Caco-2 (cell line): ENCODE data around the gene PRKAG2. TPM values are rescaled to one million over a fixed set of nuclear protein-coding genes. Genes with fewer than 3 reads are reported as not detected.
A peak's percentile ranks its signal among the peaks of the same experiment; 100 is the strongest.
"Not testable (repeated sequence)": the region's sequence is repeated elsewhere in the genome, so short reads cannot be mapped to it uniquely, and the experiment has no call there.

Source experiments
- BruUV-seq: library from RNA; stranded (reverse); fragments of 400-500 nt; replicated peaks from 2 replicates; lab custom pipeline; 2021; lab: Mats Ljungman, UMichigan
- CTCF ChIA-PET: fragments of 300-600 bp; sonication (Branson Sonifier 250); formaldehyde crosslinking; loops from one replicate; lab custom pipeline; 2022; ENCODE audit warnings: antibody characterized with exemption; lab: Charles Lee
- POLR2A ChIA-PET: fragments of 300-600 bp; sonication (Branson Sonifier 250); formaldehyde crosslinking; loops from one replicate; lab custom pipeline; 2022; ENCODE audit warnings: antibody characterized with exemption; lab: Charles Lee
- DNase-seq, 2 experiments: peaks; one replicate each; pipeline versions ENCODE4 v3.0.0 to v3.0.0-alpha.2; 2020 to 2022
- H3K27me3 ChIP-seq: replicated peaks from 2 replicates; pipeline ENCODE4 v1.6.0; 2011; ENCODE audit warnings: low read length; ENCODE audit not compliant: control insufficient read depth, insufficient read depth
- H3K36me3 ChIP-seq: 2 replicates; pipeline ENCODE4 v1.5.1; 2011; ENCODE audit warnings: low read length; ENCODE audit not compliant: control insufficient read depth, insufficient read depth
- H3K4me1 ChIP-seq: fragments of 250-450 bp; sonication (Bioruptor Pico); 2 replicates; pipeline ENCODE4 v1.5.1; 2020; ENCODE audit warnings: mild to moderate bottlenecking
- H3K4me3 ChIP-seq: 2 replicates; pipeline ENCODE4 v1.5.1; 2011; ENCODE audit warnings: low read depth, mild to moderate bottlenecking, control low read depth, low read length
- H3K9me3 ChIP-seq: fragments of 250-450 bp; sonication (Bioruptor Pico); 2 replicates; pipeline ENCODE4 v1.5.1; 2020; ENCODE audit warnings: mild to moderate bottlenecking, moderate library complexity
- H3K27ac Mint-ChIP-seq: one replicate; pipeline ENCODE4 v1.8.0; 2022; ENCODE audit warnings: mixed read lengths; ENCODE audit not compliant: unreplicated experiment
- H3K27me3 Mint-ChIP-seq: one replicate; pipeline ENCODE4 v1.8.0; 2022; ENCODE audit warnings: mixed read lengths; ENCODE audit not compliant: insufficient read depth, unreplicated experiment
- H3K36me3 Mint-ChIP-seq: one replicate; pipeline ENCODE4 v1.8.0; 2022; ENCODE audit warnings: mild to moderate bottlenecking, mixed read lengths; ENCODE audit not compliant: insufficient read depth, unreplicated experiment
- H3K4me1 Mint-ChIP-seq: one replicate; pipeline ENCODE4 v1.8.0; 2022; ENCODE audit warnings: low read depth, mixed read lengths; ENCODE audit not compliant: unreplicated experiment
- H3K4me3 Mint-ChIP-seq: one replicate; pipeline ENCODE4 v1.8.0; 2022; ENCODE audit warnings: mild to moderate bottlenecking, moderate library complexity, mixed read lengths; ENCODE audit not compliant: unreplicated experiment
- H3K9me3 Mint-ChIP-seq: one replicate; pipeline ENCODE4 v1.8.0; 2022; ENCODE audit warnings: mixed read lengths; ENCODE audit not compliant: unreplicated experiment
- intact Hi-C: fragments of 100-400 bp; cut with micrococcal nuclease; formaldehyde crosslinking; loops from one replicate; pipeline ENCODE4 v1.10.0; 2022; ENCODE audit not compliant: unreplicated experiment
- total RNA-seq: library from RNA; stranded (reverse); gene quantifications from 2 replicates; pipeline ENCODE4 v1.2.3, GENCODE V29; 2022
- TF ChIP-seq, protein P1 (sequence below), 2 experiments: fragments of 200-600 bp in 1 of 2; IDR thresholded peaks; 1 replicate in 1 of 2; 2 replicates in 1 of 2; pipeline versions ENCODE4 v1.5.1 to v1.8.0; 2011 to 2022; ENCODE audit warnings: antibody characterized with exemption in 1 of 2, control low read depth in 1 of 2, inconsistent platforms in 1 of 2, low read depth in 1 of 2, low read length in 1 of 2, mild to moderate bottlenecking in 1 of 2, moderate library complexity in 1 of 2; ENCODE audit not compliant: insufficient read depth in 1 of 2, severe bottlenecking in 1 of 2, unreplicated experiment in 1 of 2

PRKAG2 gene
- total RNA-seq, 1 experiment from 2014 or later: 15.9 TPM

DNA sequence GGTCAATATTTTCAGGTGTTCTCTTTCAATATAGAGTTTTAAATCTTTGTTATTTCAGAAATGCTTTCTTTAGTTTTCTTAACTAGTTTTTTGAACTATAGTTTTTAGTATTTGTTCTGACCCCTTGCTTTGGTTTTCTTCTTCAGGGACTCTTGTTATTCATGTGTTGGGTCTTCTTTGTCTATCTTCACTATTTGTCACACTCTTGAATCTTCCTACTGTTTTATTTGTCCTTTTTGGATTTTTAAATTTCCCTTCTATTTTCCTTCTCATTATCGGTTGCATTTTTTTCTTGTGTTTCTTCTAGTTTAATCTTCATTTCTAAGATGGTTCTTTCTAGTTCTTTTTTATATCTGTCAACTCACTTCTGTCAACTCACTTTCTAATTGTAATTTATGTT lies 37.1 kb upstream of the PRKAG2 start:
- Mint-ChIP-seq H3K9me3 (peaks cover 35% of the 10 kb centered on the region), H3K4me3 (no peak overlapping the region), H3K27ac (no peak overlapping the region), H3K27me3 (no peaks in the 10 kb centered on the region), H3K36me3 (no peaks in the 10 kb centered on the region), H3K4me1 (peaks cover 16% of the 10 kb centered on the region)
- TF ChIP-seq, protein P1, sequence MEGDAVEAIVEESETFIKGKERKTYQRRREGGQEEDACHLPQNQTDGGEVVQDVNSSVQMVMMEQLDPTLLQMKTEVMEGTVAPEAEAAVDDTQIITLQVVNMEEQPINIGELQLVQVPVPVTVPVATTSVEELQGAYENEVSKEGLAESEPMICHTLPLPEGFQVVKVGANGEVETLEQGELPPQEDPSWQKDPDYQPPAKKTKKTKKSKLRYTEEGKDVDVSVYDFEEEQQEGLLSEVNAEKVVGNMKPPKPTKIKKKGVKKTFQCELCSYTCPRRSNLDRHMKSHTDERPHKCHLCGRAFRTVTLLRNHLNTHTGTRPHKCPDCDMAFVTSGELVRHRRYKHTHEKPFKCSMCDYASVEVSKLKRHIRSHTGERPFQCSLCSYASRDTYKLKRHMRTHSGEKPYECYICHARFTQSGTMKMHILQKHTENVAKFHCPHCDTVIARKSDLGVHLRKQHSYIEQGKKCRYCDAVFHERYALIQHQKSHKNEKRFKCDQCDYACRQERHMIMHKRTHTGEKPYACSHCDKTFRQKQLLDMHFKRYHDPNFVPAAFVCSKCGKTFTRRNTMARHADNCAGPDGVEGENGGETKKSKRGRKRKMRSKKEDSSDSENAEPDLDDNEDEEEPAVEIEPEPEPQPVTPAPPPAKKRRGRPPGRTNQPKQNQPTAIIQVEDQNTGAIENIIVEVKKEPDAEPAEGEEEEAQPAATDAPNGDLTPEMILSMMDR (IDR thresholded peaks at IDR 0.05; ENCODE audit: insufficient read depth in 1 of 2, low read depth in 1 of 2, low read length in 1 of 2, severe bottlenecking in 1 of 2, unreplicated experiment in 1 of 2): no peak
- no TSS peak for BruUV-seq
- DNase-seq: no peak
- Histone ChIP-seq H3K36me3 (no peaks in the 10 kb centered on the region), H3K4me1 (peaks cover 18% of the 10 kb centered on the region), H3K9me3 (peaks cover 14% of the 10 kb centered on the region; the same call in 1 of the 2 replicates), H3K27me3 (no peaks in the 10 kb centered on the region), H3K4me3 (no peak overlapping the region)
- CTCF ChIA-PET: interaction anchor here (0.5 kb wide), 1 partner anchor 34 kb away, joined by 3 read pairs; no protein-coding TSS in a partner anchor
- intact Hi-C loops: no loop called here
- POLR2A ChIA-PET: no interaction called here

DNA sequence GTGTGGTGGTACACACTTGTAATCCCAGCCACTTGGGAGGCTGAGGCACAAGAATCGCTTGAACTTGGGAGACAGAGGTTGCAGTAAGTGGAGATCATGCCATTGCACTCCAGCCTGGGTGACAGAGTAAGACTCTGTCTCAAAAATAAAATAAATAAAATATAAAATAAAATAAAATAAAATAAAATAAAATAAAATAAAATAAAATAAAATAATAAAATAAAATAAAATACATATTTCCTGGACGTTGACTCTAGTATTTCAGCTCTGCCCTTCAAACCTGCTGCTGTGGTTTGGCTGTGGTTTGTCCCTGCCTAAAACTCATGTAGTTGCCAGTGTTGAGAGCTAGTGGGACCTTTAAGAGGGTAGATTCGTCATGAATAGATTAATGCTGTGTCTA lies 33.7 kb upstream of the PRKAG2 start:
- H3K4me1 ChIP-seq, DNase-seq, intact Hi-C loops, H3K4me3 ChIP-seq, H3K27ac Mint-ChIP-seq, BruUV-seq, H3K27me3 ChIP-seq, H3K36me3 Mint-ChIP-seq, H3K36me3 ChIP-seq, H3K4me1 Mint-ChIP-seq, H3K4me3 Mint-ChIP-seq, H3K27me3 Mint-ChIP-seq, CTCF ChIA-PET: not testable (repeated sequence)
- POLR2A ChIA-PET: interaction anchor here (0.5 kb wide), 1 partner anchor 72 kb away, joined by 3 read pairs; no protein-coding TSS in a partner anchor
- H3K9me3 Mint-ChIP-seq: peaks cover 34% of the 10 kb centered on the region
- H3K9me3 ChIP-seq: peaks cover 14% of the 10 kb centered on the region; the same call in 1 of the 2 replicates

- H3K4me3 Mint-ChIP-seq, BruUV-seq, H3K4me1 Mint-ChIP-seq, H3K27me3 Mint-ChIP-seq, H3K36me3 Mint-ChIP-seq, DNase-seq, H3K4me1 ChIP-seq, H3K27me3 ChIP-seq, H3K27ac Mint-ChIP-seq, H3K9me3 ChIP-seq, CTCF ChIA-PET, H3K9me3 Mint-ChIP-seq, H3K36me3 ChIP-seq, intact Hi-C loops, H3K4me3 ChIP-seq, POLR2A ChIA-PET: not testable (repeated sequence)
These were observed 30.2 kb upstream of the PRKAG2 start for GRCh38 chr7:151907115-151907514.

DNA sequence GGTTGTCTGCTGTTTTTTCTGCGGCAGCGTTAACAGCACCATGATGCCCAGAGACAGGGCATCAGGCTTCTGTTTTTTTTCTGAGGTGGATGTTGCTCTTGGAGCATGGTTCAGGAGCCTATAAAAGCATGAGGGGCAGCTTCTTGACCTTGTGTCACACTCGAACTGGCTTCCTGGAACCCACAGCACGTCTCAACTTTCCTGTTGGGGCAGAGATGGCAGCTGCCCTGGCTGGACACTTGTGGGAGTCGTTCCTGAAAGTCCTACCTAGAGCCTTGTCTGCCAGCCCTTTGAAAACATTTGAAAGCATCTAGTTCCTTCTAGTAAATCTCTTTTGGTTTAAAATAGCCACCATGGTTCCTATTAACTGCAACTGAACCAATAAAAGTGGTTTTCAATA lies 28.9 kb upstream of the PRKAG2 start:
- H3K4me3 Mint-ChIP-seq: no peak overlapping the region
- no peaks in the 10 kb centered on the region for H3K4me1 Mint-ChIP-seq
- intact Hi-C loops: no loop called here
- H3K4me1 ChIP-seq: no peaks in the 10 kb centered on the region
- ChIA-PET CTCF (no interaction called here), POLR2A (no interaction called here)
- no peak overlapping the region for H3K27ac Mint-ChIP-seq
- no peaks in the 10 kb centered on the region for H3K9me3 Mint-ChIP-seq
- no peak overlapping the region for H3K4me3 ChIP-seq
- no peaks in the 10 kb centered on the region for H3K9me3 ChIP-seq
- TF ChIP-seq, protein P1 (IDR thresholded peaks at IDR 0.05; ENCODE audit: insufficient read depth in 1 of 2, low read depth in 1 of 2, low read length in 1 of 2, severe bottlenecking in 1 of 2, unreplicated experiment in 1 of 2): no peak
- peaks cover 8% of the 10 kb centered on the region for H3K27me3 Mint-ChIP-seq
- H3K27me3 ChIP-seq: no peaks in the 10 kb centered on the region
- no peaks in the 10 kb centered on the region for H3K36me3 ChIP-seq
- no TSS peak for BruUV-seq
- peak in 1 of 2 experiments; percentile 19 for DNase-seq
- no peaks in the 10 kb centered on the region for H3K36me3 Mint-ChIP-seq
